ENCODE measurements around the gene RABEP2. TPM values are rescaled to one million over a fixed set of nuclear protein-coding genes. Genes with fewer than 3 reads are reported as not detected.
"Not testable (repeated sequence)": the region's sequence is repeated elsewhere in the genome, so short reads cannot be mapped to it uniquely, and the experiment has no call there.

RABEP2 gene
- total RNA-seq, 1 donor from 2014 or later = 20.3 TPM

DNA sequence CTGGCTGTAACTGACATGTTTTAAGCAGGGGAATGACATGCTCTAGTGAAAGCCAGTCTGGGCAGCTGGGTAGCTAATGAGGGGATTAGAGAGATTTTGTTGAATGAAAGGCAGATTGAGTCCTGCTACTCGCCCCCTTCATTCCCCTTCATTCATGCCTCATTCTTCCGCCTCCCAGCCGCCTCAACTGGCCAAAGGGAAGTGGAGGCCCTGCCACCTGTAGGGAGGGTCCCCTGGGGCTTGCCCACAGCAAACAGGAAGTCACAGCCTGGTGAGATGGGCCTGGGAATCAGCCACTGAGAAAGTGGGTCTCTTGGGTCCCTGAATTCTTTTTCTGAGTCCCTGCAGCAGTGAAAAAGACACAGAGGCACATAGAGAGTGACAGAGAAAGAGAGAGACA, 5.6 kb upstream of the RABEP2 start:
- no peaks in the 10 kb centered on the region for H3K27me3 ChIP-seq (ENCODE audit: control insufficient read depth, insufficient read depth, low read length)
- H3K36me3 ChIP-seq (ENCODE audit: control insufficient read depth, insufficient read depth, low read length) = no peaks in the 10 kb centered on the region
- no peak for FAIRE-seq
- no peak overlapping the region for H3K4me3 ChIP-seq (ENCODE audit: low read depth, low read length)
- DNase-seq (ENCODE audit: low read depth) = no peak
- TF ChIP-seq, protein P1, sequence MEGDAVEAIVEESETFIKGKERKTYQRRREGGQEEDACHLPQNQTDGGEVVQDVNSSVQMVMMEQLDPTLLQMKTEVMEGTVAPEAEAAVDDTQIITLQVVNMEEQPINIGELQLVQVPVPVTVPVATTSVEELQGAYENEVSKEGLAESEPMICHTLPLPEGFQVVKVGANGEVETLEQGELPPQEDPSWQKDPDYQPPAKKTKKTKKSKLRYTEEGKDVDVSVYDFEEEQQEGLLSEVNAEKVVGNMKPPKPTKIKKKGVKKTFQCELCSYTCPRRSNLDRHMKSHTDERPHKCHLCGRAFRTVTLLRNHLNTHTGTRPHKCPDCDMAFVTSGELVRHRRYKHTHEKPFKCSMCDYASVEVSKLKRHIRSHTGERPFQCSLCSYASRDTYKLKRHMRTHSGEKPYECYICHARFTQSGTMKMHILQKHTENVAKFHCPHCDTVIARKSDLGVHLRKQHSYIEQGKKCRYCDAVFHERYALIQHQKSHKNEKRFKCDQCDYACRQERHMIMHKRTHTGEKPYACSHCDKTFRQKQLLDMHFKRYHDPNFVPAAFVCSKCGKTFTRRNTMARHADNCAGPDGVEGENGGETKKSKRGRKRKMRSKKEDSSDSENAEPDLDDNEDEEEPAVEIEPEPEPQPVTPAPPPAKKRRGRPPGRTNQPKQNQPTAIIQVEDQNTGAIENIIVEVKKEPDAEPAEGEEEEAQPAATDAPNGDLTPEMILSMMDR (IDR thresholded peaks at IDR 0.05; ENCODE audit: insufficient read depth, low read length, severe bottlenecking) = no peak

DNA sequence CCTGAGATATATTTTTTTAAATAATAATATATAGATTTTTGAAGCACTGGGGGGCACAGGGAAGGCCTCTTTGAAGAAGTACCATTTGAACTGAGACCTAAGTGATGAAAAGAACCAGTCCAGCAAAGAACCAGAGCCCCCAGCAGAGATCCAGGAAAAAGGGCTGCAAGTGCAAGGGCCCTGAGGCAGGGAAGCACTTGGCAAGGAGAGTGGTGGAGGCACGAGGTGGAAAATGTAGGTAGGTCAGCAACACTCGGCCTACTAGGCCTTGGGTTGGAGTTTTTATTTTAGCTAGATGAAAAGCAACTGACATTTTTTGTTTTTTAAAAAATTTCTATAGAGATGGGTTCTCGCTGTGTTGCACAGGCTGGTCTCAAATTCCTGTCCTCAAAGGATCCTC, 5.2 kb upstream of the RABEP2 start:
- FAIRE-seq (no peak), DNase-seq (ENCODE audit: low read depth) (no peak)
- TF ChIP-seq, protein P1 (IDR thresholded peaks at IDR 0.05; ENCODE audit: insufficient read depth, low read length, severe bottlenecking) = no peak
- no peak overlapping the region for H3K4me3 ChIP-seq (ENCODE audit: low read depth, low read length)
- no peaks in the 10 kb centered on the region for H3K36me3 ChIP-seq (ENCODE audit: control insufficient read depth, insufficient read depth, low read length)
- H3K27me3 ChIP-seq (ENCODE audit: control insufficient read depth, insufficient read depth, low read length) = no peaks in the 10 kb centered on the region

DNA sequence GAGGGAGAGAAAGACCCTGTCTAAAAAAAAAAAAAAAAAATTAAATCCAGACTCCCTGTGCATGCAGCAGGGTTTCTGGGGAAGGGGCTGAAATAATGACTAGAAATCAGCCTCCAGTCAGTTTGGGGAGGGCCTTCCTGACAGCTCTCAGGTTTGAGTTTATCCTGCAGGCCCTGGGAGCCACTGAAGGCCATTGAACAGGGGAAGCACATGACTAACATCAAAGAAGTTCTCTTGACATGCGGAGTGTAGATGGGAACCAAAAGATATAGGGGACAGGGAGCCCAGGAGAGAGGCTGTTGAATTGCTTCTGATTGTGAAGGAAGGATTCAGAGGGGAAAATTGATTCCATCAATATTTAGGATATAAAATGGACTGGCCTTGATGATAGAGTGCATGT, 2.8 kb upstream of the RABEP2 start:
- FAIRE-seq (no peak), DNase-seq (ENCODE audit: low read depth) (no peak)
- no peaks in the 10 kb centered on the region for H3K36me3 ChIP-seq (ENCODE audit: control insufficient read depth, insufficient read depth, low read length)
- TF ChIP-seq, protein P1 (IDR thresholded peaks at IDR 0.05; ENCODE audit: insufficient read depth, low read length, severe bottlenecking) = no peak
- no peaks in the 10 kb centered on the region for H3K27me3 ChIP-seq (ENCODE audit: control insufficient read depth, insufficient read depth, low read length)
- no peak overlapping the region for H3K4me3 ChIP-seq (ENCODE audit: low read depth, low read length)

DNA sequence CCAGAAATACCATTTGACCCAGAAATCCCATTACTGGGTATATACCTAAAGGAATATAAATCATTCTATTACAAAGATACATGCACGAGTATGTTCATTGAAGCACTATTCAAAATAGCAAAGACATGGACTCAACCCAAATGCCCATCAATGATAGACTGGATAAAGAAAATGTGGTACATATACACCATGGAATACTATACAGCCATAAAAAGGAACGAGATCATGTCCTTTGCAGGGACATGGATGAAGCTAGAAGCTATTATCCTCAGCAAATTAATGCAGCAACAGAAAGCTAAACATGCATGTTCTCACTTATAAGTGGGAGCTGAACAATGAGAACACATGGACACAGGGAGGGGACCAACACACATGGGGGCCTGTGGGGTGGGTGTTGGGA, 1.2 kb upstream of the RABEP2 start:
- not testable (repeated sequence) for DNase-seq (ENCODE audit: low read depth); H3K4me3 ChIP-seq (ENCODE audit: low read depth, low read length); H3K36me3 ChIP-seq (ENCODE audit: control insufficient read depth, insufficient read depth, low read length); H3K27me3 ChIP-seq (ENCODE audit: control insufficient read depth, insufficient read depth, low read length); FAIRE-seq

DNA sequence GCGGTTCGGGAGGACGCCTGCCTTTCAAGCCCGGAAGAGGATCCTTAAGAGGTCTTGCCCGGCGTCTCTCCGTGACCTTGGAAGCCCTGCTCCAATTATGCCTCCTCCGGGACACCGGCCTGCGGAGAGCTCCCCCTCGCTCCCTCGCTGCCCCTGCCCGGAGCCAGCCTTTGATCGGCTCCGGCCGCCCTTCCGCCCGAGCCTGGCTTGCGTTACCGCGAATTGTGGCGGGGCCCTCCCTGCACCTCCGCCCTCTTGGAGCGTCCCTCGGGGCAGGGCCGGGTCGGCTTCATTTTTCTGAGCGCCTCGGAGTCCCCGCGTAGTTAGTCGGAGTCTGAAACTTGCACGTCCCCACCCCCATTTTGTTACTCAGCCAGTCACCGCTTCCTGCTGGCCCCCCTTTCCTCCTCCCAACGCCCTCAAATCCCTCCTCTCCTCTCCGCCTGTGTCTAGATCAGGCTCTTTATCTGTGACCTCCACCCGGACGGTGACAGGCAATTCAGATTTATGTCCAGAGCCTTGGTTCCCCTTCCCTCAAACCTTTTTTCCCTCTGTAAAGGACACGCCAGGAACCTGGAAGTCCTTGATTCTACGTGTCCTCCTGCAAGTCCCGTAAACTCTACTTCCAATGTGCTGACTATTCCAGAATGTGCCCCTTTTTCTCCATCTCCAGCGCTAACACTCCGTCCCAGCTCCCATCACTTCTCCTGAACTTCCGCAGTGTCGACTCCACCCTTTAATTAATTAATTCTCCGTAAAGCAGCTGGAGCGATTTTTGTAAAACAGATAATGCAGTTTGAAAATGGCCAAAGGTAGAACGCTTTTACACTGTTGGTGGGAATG, 569 bp upstream of the RABEP2 start:
- TF ChIP-seq, protein P1 (IDR thresholded peaks at IDR 0.05; ENCODE audit: insufficient read depth, low read length, severe bottlenecking) = no peak
- FAIRE-seq = no peak
- Histone ChIP-seq H3K27me3 (ENCODE audit: control insufficient read depth, insufficient read depth, low read length) (no peaks in the 10 kb centered on the region), H3K36me3 (ENCODE audit: control insufficient read depth, insufficient read depth, low read length) (no peaks in the 10 kb centered on the region), H3K4me3 (ENCODE audit: low read depth, low read length) (peak overlapping the region; percentile 91)
- peak; percentile 78 for DNase-seq (ENCODE audit: low read depth)

DNA sequence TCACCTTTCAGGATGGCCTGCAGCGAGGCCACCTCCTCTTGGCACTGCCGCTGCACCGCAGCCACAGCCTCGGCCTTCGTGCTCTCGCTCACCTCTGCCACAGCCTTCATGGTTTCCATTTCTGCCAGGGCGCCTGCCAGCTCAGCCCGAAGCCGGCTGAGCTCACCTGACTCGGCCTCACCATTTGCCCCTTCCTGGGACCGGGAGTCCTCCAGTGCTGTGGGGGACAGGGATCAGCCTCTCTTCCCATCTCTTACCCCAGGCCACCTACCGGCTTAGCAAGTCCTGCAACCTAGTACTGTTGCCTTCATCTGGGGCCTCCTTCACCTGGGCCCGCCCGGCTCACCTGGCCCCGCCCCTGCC, 658 bp downstream of the RABEP2 start:
- TF ChIP-seq, protein P1 (IDR thresholded peaks at IDR 0.05; ENCODE audit: insufficient read depth, low read length, severe bottlenecking) = peak; percentile 52
- Histone ChIP-seq H3K27me3 (ENCODE audit: control insufficient read depth, insufficient read depth, low read length) (no peaks in the 10 kb centered on the region), H3K36me3 (ENCODE audit: control insufficient read depth, insufficient read depth, low read length) (peaks cover 2% of the 10 kb centered on the region), H3K4me3 (ENCODE audit: low read depth, low read length) (peak overlapping the region; percentile 91)
- DNase-seq (ENCODE audit: low read depth) = no peak
- no peak for FAIRE-seq

Measured in bronchial epithelial cell (primary cell).